Activated naive CD4-positive, alpha-beta T cell treated with anti-CD3 and anti-CD28 coated beads, Interleukin-2, amount 10 ng/mL, durations not matched to agents 7 days and 5 days (primary cell): ENCODE measurements around the gene BRMS1L.

Source experiments
- CTCF ChIA-PET: fragments of 350-600 bp; sonication (Branson Sonifier 250); formaldehyde crosslinking; loops from one replicate; lab custom pipeline; 2021; ENCODE audit warnings: antibody characterized with exemption; lab: Charles Lee
- DNase-seq: peaks from one replicate; pipeline ENCODE4 v3.0.0-alpha.2; 2020
- H3K27ac Mint-ChIP-seq: one replicate; pipeline ENCODE4 v1.8.0; 2021; ENCODE audit warnings: mild to moderate bottlenecking, moderate library complexity, mixed read lengths
- H3K27me3 Mint-ChIP-seq: one replicate; pipeline ENCODE4 v1.8.0; 2021; ENCODE audit warnings: mild to moderate bottlenecking, mixed read lengths
- H3K36me3 Mint-ChIP-seq: one replicate; pipeline ENCODE4 v1.8.0; 2021; ENCODE audit warnings: mixed read lengths
- H3K4me1 Mint-ChIP-seq: one replicate; pipeline ENCODE4 v1.8.0; 2021; ENCODE audit warnings: mixed read lengths
- H3K4me3 Mint-ChIP-seq: one replicate; pipeline ENCODE4 v1.8.0; 2021; ENCODE audit warnings: mild to moderate bottlenecking, moderate library complexity, mixed read lengths
- H3K9me3 Mint-ChIP-seq: one replicate; pipeline ENCODE4 v1.8.0; 2021; ENCODE audit warnings: mixed read lengths

Gene BRMS1L

DNA sequence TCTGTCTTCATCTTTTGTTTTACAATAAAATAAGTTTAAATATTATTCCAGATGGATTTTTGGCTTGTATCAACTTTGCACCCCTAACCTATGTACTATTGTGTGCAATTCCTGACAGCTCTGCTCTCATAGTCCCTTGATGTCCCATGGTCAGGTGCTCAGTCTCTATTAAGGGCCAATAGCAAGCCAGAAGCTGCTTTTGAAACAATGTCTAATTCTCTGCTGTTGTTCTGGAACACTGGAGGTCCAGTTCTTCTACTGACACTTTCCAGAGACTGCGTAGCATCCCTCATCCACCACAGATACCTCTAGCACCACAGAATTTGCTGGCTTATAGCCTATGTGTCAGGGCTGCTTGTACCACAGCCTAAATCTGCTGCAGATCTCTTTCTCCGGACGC, 74.6 kb downstream of the BRMS1L start:
- no peak overlapping the region for H3K4me3 Mint-ChIP-seq
- H3K27ac Mint-ChIP-seq: no peak overlapping the region
- no peak for DNase-seq
- H3K4me1 Mint-ChIP-seq: no peaks in the 10 kb centered on the region
- no peaks in the 10 kb centered on the region for H3K27me3 Mint-ChIP-seq
- CTCF ChIA-PET: no interaction called here
- H3K36me3 Mint-ChIP-seq: no peaks in the 10 kb centered on the region
- H3K9me3 Mint-ChIP-seq: peaks cover 7% of the 10 kb centered on the region

DNA sequence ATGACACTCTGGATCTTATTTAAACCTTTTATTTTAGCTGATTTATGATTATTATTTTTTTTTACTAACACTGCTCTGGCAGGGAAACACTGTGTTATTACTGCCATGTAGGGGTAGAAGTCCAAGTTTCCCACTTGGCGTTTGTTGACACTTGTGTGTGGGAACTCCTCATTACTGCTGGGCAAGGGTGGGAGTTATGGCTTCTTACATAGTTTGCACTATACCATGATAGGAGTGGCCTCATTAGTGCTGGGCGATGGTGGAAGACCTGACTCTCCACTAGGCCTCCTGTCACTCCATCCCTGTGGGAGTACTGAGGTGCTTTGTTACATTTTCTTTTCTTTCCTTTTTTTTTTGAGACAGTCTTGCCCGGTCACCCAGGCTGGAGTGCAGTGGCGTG, 83.5 kb downstream of the BRMS1L start:
- CTCF ChIA-PET: no interaction called here
- H3K4me3 Mint-ChIP-seq: no peak overlapping the region

DNA sequence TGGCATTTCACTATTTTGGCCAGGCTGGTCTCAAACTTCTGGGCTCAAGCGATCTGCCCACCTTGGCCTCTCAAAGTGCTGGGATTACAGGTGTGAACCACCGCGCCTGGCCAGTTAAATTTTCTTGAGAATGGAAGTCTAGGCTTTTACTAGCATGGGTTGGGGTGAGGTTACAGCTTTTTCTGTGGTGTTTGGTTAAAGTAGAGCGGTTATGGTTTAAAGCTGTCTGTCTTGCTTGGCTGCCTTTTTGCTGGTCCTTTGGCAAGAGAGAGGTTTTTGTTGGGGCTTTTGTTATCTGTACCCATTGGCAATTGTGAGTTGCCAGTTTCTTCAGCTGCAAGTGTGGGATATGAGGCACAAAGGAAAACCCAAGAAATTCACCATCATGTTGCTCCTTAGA, 84.1 kb downstream of the BRMS1L start:
- Mint-ChIP-seq H3K27ac (no peak overlapping the region), H3K4me3 (no peak overlapping the region), H3K4me1 (peaks cover 2% of the 10 kb centered on the region), H3K27me3 (no peaks in the 10 kb centered on the region), H3K36me3 (no peaks in the 10 kb centered on the region), H3K9me3 (no peaks in the 10 kb centered on the region)
- no peak for DNase-seq
- CTCF ChIA-PET: no interaction called here

More for the DNA sequence above, 83.5 kb downstream of the BRMS1L start:
- H3K4me1 Mint-ChIP-seq: no peaks in the 10 kb centered on the region
- no peaks in the 10 kb centered on the region for H3K9me3 Mint-ChIP-seq
- no peaks in the 10 kb centered on the region for H3K27me3 Mint-ChIP-seq
- no peak for DNase-seq
- H3K27ac Mint-ChIP-seq: no peak overlapping the region
- no peaks in the 10 kb centered on the region for H3K36me3 Mint-ChIP-seq

DNA sequence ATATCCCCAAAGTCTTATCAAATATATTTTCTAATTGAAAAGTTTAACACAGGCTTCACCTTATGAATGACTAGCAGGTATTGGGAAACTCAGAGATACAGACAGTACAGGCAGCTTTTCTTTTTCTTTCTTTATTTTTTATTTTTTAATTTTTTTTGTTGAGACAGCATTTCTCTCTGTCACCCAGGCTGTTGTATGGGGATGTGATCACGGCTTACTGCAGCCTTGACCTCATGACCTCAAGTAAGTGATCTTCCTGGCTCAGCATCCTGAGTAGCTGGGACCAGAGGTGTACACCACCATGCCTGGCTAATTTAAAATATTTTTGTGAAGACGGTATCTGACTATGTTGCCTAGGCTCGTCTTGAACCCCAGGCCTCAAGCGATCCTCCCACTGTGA, 85.0 kb downstream of the BRMS1L start:
- Mint-ChIP-seq H3K9me3 (no peaks in the 10 kb centered on the region), H3K27ac (no peak overlapping the region), H3K36me3 (no peaks in the 10 kb centered on the region), H3K4me3 (no peak overlapping the region), H3K4me1 (peaks cover 2% of the 10 kb centered on the region), H3K27me3 (no peaks in the 10 kb centered on the region)
- CTCF ChIA-PET: no interaction called here
- DNase-seq: no peak

DNA sequence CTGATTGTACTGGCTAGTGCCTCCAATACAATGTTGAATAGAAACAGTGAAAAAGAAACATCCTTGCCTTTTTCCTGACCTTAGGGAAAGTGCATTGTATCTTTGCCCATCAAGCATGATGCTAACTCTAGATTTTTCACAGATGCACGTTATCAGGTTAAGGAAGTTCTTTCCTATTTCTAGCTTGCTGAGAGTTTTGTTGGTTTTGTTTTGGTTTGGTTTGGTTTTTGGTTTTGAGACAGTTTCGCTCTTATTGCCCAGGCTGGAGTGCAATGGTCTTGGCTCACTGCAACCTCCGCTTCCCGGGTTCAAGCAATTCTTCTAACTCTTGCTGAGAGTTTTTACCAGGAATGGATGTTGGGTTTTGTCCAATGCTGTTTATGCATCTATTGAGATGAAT, 89.0 kb downstream of the BRMS1L start:
- DNase-seq: no peak
- Mint-ChIP-seq H3K36me3 (no peaks in the 10 kb centered on the region), H3K9me3 (peaks cover 10% of the 10 kb centered on the region), H3K27me3 (peaks cover 4% of the 10 kb centered on the region), H3K4me1 (peaks cover 2% of the 10 kb centered on the region), H3K4me3 (no peak overlapping the region), H3K27ac (no peak overlapping the region)
- CTCF ChIA-PET: no interaction called here

DNA sequence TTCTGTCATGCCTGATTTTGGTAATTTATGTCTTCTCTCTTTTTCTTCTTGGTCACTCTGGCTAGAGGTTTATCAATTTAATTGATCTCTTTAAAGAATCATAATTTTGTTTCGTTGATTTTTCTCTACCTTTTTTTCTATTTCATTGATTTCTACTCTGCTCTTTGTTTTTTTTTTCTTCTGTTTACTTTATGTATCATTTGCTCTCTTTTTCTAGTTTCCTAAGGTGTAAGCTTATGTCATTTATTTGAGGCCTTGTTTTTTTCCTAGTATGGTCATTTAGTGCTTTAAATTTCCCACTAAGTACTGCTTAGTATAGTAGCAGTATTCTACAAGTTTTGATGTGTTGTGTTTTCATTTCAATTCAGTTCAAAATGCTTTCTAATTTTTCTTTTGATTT, 89.6 kb downstream of the BRMS1L start:
- DNase-seq: no peak
- Mint-ChIP-seq H3K4me3 (no peak overlapping the region), H3K27ac (no peak overlapping the region), H3K27me3 (peaks cover 4% of the 10 kb centered on the region), H3K36me3 (no peaks in the 10 kb centered on the region), H3K9me3 (peaks cover 14% of the 10 kb centered on the region), H3K4me1 (peaks cover 2% of the 10 kb centered on the region)
- CTCF ChIA-PET: no interaction called here
